Measurements from ENCODE around the gene LGALS12. TPM values are rescaled to one million over a fixed set of nuclear protein-coding genes. Genes with fewer than 3 reads are reported as not detected.

Gene LGALS12
- total and polyA plus RNA-seq, 2 donors, result 0.21 to 0.71 TPM

GRCh38 chr11:63501236-63501635 lies 4.6 kb upstream of the LGALS12 start:
- Histone ChIP-seq H3K36me3 (ENCODE audit: control insufficient read depth in 2 of 2, insufficient read depth in 2 of 2, low read length in 1 of 2) (no peaks in the 10 kb centered on the region), H3K27ac (ENCODE audit: low read depth in 1 of 2, low read length in 1 of 2) (no peak overlapping the region), H3K4me3 (ENCODE audit: low read length in 2 of 2) (no peak overlapping the region), H3K27me3 (ENCODE audit: control insufficient read depth in 2 of 2, insufficient read depth in 1 of 2, low read length in 1 of 2) (peaks cover 0 to 8% of the 10 kb centered on the region in 2 donors), H3K9me3 (ENCODE audit: control insufficient read depth in 2 of 2, insufficient read depth in 1 of 2, low read length in 1 of 2) (peaks cover 2 to 3% of the 10 kb centered on the region in 2 donors), H3K4me1 (ENCODE audit: control insufficient read depth in 2 of 2, insufficient read depth in 2 of 2, low read length in 2 of 2) (peaks cover 5 to 21% of the 10 kb centered on the region in 2 donors)
- WGBS, result 13% methylated on average over 1 of the region's 1 CpG
- DNase-seq (ENCODE audit: low read depth in 6 of 9, low spot score in 9 of 9), result no peak

GRCh38 chr11:63502252-63502820 lies 3.5 kb upstream of the LGALS12 start:
- WGBS, result 39% methylated on average over 2 of the region's 2 CpGs
- no peak for DNase-seq (ENCODE audit: low read depth in 6 of 9, low spot score in 9 of 9)
- Histone ChIP-seq H3K36me3 (ENCODE audit: control insufficient read depth in 2 of 2, insufficient read depth in 2 of 2, low read length in 1 of 2) (no peaks in the 10 kb centered on the region), H3K27me3 (ENCODE audit: control insufficient read depth in 2 of 2, insufficient read depth in 1 of 2, low read length in 1 of 2) (peaks cover 0 to 9% of the 10 kb centered on the region in 2 donors), H3K4me1 (ENCODE audit: control insufficient read depth in 2 of 2, insufficient read depth in 2 of 2, low read length in 2 of 2) (peaks cover 5 to 23% of the 10 kb centered on the region in 2 donors), H3K4me3 (ENCODE audit: low read length in 2 of 2) (no peak overlapping the region), H3K9me3 (ENCODE audit: control insufficient read depth in 2 of 2, insufficient read depth in 1 of 2, low read length in 1 of 2) (peaks cover 2 to 3% of the 10 kb centered on the region in 2 donors), H3K27ac (ENCODE audit: low read depth in 1 of 2, low read length in 1 of 2) (no peak overlapping the region)

- no peaks in the 10 kb centered on the region for H3K36me3 ChIP-seq (ENCODE audit: control insufficient read depth in 2 of 2, insufficient read depth in 2 of 2, low read length in 1 of 2)
- H3K4me1 ChIP-seq (ENCODE audit: control insufficient read depth in 2 of 2, insufficient read depth in 2 of 2, low read length in 2 of 2), result peaks cover 5 to 23% of the 10 kb centered on the region in 2 donors
- H3K27me3 ChIP-seq (ENCODE audit: control insufficient read depth in 2 of 2, insufficient read depth in 1 of 2, low read length in 1 of 2), result peaks cover 0 to 6% of the 10 kb centered on the region in 2 donors
- peaks cover 2 to 3% of the 10 kb centered on the region in 2 donors for H3K9me3 ChIP-seq (ENCODE audit: control insufficient read depth in 2 of 2, insufficient read depth in 1 of 2, low read length in 1 of 2)
- peak overlapping the region in 1 of 2 donors; percentile 31 for H3K27ac ChIP-seq (ENCODE audit: low read depth in 1 of 2, low read length in 1 of 2)
- WGBS, result 80% methylated on average over 6 of the region's 6 CpGs
- DNase-seq (ENCODE audit: low read depth in 6 of 9, low spot score in 9 of 9), result no peak
- no peak overlapping the region for H3K4me3 ChIP-seq (ENCODE audit: low read length in 2 of 2)
Measured at GRCh38 chr11:63503492-63503891, 2.4 kb upstream of the LGALS12 start.

GRCh38 chr11:63504054-63504453 lies 1.8 kb upstream of the LGALS12 start:
- Histone ChIP-seq H3K27me3 (ENCODE audit: control insufficient read depth in 2 of 2, insufficient read depth in 1 of 2, low read length in 1 of 2) (peaks cover 0 to 6% of the 10 kb centered on the region in 2 donors), H3K36me3 (ENCODE audit: control insufficient read depth in 2 of 2, insufficient read depth in 2 of 2, low read length in 1 of 2) (no peaks in the 10 kb centered on the region), H3K9me3 (ENCODE audit: control insufficient read depth in 2 of 2, insufficient read depth in 1 of 2, low read length in 1 of 2) (peaks cover 2 to 3% of the 10 kb centered on the region in 2 donors), H3K4me1 (ENCODE audit: control insufficient read depth in 2 of 2, insufficient read depth in 2 of 2, low read length in 2 of 2) (peaks cover 5 to 23% of the 10 kb centered on the region in 2 donors), H3K4me3 (ENCODE audit: low read length in 2 of 2) (no peak overlapping the region), H3K27ac (ENCODE audit: low read depth in 1 of 2, low read length in 1 of 2) (no peak overlapping the region)
- 88% methylated on average over 1 of the region's 1 CpG for WGBS
- DNase-seq (ENCODE audit: low read depth in 6 of 9, low spot score in 9 of 9), result no peak

GRCh38 chr11:63504933-63505586 lies 824 bp upstream of the LGALS12 start:
- H3K27me3 ChIP-seq (ENCODE audit: control insufficient read depth in 2 of 2, insufficient read depth in 1 of 2, low read length in 1 of 2), result peaks cover 0 to 6% of the 10 kb centered on the region in 2 donors
- DNase-seq (ENCODE audit: low read depth in 6 of 9, low spot score in 9 of 9), result no peak
- H3K4me1 ChIP-seq (ENCODE audit: control insufficient read depth in 2 of 2, insufficient read depth in 2 of 2, low read length in 2 of 2), result peaks cover 5 to 23% of the 10 kb centered on the region in 2 donors
- 74% methylated on average over 4 of the region's 4 CpGs for WGBS
- no peak overlapping the region for H3K4me3 ChIP-seq (ENCODE audit: low read length in 2 of 2)
- H3K36me3 ChIP-seq (ENCODE audit: control insufficient read depth in 2 of 2, insufficient read depth in 2 of 2, low read length in 1 of 2), result no peaks in the 10 kb centered on the region
- peaks cover 2 to 3% of the 10 kb centered on the region in 2 donors for H3K9me3 ChIP-seq (ENCODE audit: control insufficient read depth in 2 of 2, insufficient read depth in 1 of 2, low read length in 1 of 2)
- no peak overlapping the region for H3K27ac ChIP-seq (ENCODE audit: low read depth in 1 of 2, low read length in 1 of 2)

- H3K4me3 ChIP-seq (ENCODE audit: low read length in 2 of 2), result no peak overlapping the region
- peaks cover 0 to 1% of the 10 kb centered on the region in 2 donors for H3K9me3 ChIP-seq (ENCODE audit: control insufficient read depth in 2 of 2, insufficient read depth in 1 of 2, low read length in 1 of 2)
- no peaks in the 10 kb centered on the region for H3K36me3 ChIP-seq (ENCODE audit: control insufficient read depth in 2 of 2, insufficient read depth in 2 of 2, low read length in 1 of 2)
- DNase-seq (ENCODE audit: low read depth in 6 of 9, low spot score in 9 of 9), result no peak
- WGBS, result 95% methylated on average over 2 of the region's 2 CpGs
- H3K27me3 ChIP-seq (ENCODE audit: control insufficient read depth in 2 of 2, insufficient read depth in 1 of 2, low read length in 1 of 2), result peaks cover 0 to 6% of the 10 kb centered on the region in 2 donors
- H3K4me1 ChIP-seq (ENCODE audit: control insufficient read depth in 2 of 2, insufficient read depth in 2 of 2, low read length in 2 of 2), result peaks cover 5 to 23% of the 10 kb centered on the region in 2 donors
- H3K27ac ChIP-seq (ENCODE audit: low read depth in 1 of 2, low read length in 1 of 2), result no peak overlapping the region
Measured at GRCh38 chr11:63506876-63507275, 992 bp downstream of the LGALS12 start.

- 80% methylated on average over 2 of the region's 2 CpGs for WGBS
- peaks cover 3 to 17% of the 10 kb centered on the region in 2 donors for H3K4me1 ChIP-seq (ENCODE audit: control insufficient read depth in 2 of 2, insufficient read depth in 2 of 2, low read length in 2 of 2)
- no peak overlapping the region for H3K27ac ChIP-seq (ENCODE audit: low read depth in 1 of 2, low read length in 1 of 2)
Measured at GRCh38 chr11:63507511-63507910, 1.6 kb downstream of the LGALS12 start.

GRCh38 chr11:63508009-63508408 lies 2.1 kb downstream of the LGALS12 start:
- H3K9me3 ChIP-seq (ENCODE audit: control insufficient read depth in 2 of 2, insufficient read depth in 1 of 2, low read length in 1 of 2), result peaks cover 0 to 1% of the 10 kb centered on the region in 2 donors
- peak in 2 of 9 donors; percentile 16 to 41 for DNase-seq (ENCODE audit: low read depth in 6 of 9, low spot score in 9 of 9)
- H3K27ac ChIP-seq (ENCODE audit: low read depth in 1 of 2, low read length in 1 of 2), result no peak overlapping the region
- H3K4me1 ChIP-seq (ENCODE audit: control insufficient read depth in 2 of 2, insufficient read depth in 2 of 2, low read length in 2 of 2), result peaks cover 3 to 16% of the 10 kb centered on the region in 2 donors
- H3K27me3 ChIP-seq (ENCODE audit: control insufficient read depth in 2 of 2, insufficient read depth in 1 of 2, low read length in 1 of 2), result peaks cover 0 to 6% of the 10 kb centered on the region in 2 donors
- 86% methylated on average over 3 of the region's 3 CpGs for WGBS
- no peak overlapping the region for H3K4me3 ChIP-seq (ENCODE audit: low read length in 2 of 2)
- no peaks in the 10 kb centered on the region for H3K36me3 ChIP-seq (ENCODE audit: control insufficient read depth in 2 of 2, insufficient read depth in 2 of 2, low read length in 1 of 2)

More at GRCh38 chr11:63507511-63507910, 1.6 kb downstream of the LGALS12 start:
- Histone ChIP-seq H3K27me3 (ENCODE audit: control insufficient read depth in 2 of 2, insufficient read depth in 1 of 2, low read length in 1 of 2) (peaks cover 0 to 6% of the 10 kb centered on the region in 2 donors), H3K36me3 (ENCODE audit: control insufficient read depth in 2 of 2, insufficient read depth in 2 of 2, low read length in 1 of 2) (no peaks in the 10 kb centered on the region), H3K9me3 (ENCODE audit: control insufficient read depth in 2 of 2, insufficient read depth in 1 of 2, low read length in 1 of 2) (peaks cover 0 to 1% of the 10 kb centered on the region in 2 donors), H3K4me3 (ENCODE audit: low read length in 2 of 2) (no peak overlapping the region)
- no peak for DNase-seq (ENCODE audit: low read depth in 6 of 9, low spot score in 9 of 9)

- no peak overlapping the region for H3K27ac ChIP-seq (ENCODE audit: low read depth in 1 of 2, low read length in 1 of 2)
- H3K4me3 ChIP-seq (ENCODE audit: low read length in 2 of 2), result no peak overlapping the region
- 88% methylated on average over 12 of the region's 12 CpGs for WGBS
- peaks cover 3 to 16% of the 10 kb centered on the region in 2 donors for H3K4me1 ChIP-seq (ENCODE audit: control insufficient read depth in 2 of 2, insufficient read depth in 2 of 2, low read length in 2 of 2)
- no peak for DNase-seq (ENCODE audit: low read depth in 6 of 9, low spot score in 9 of 9)
- H3K27me3 ChIP-seq (ENCODE audit: control insufficient read depth in 2 of 2, insufficient read depth in 1 of 2, low read length in 1 of 2), result peaks cover 0 to 6% of the 10 kb centered on the region in 2 donors
- no peaks in the 10 kb centered on the region for H3K9me3 ChIP-seq (ENCODE audit: control insufficient read depth in 2 of 2, insufficient read depth in 1 of 2, low read length in 1 of 2)
- H3K36me3 ChIP-seq (ENCODE audit: control insufficient read depth in 2 of 2, insufficient read depth in 2 of 2, low read length in 1 of 2), result no peaks in the 10 kb centered on the region
Measured at GRCh38 chr11:63508745-63509144, 2.9 kb downstream of the LGALS12 start.
